ENCODE data around the gene ADGRG6. TPM values are rescaled to one million over a fixed set of nuclear protein-coding genes. Genes with fewer than 3 reads are reported as not detected.

The ADGRG6 gene
- total and polyA plus RNA-seq, 2 of the 8 experiments (the other 6 are each of a cell fraction or from before 2014, with no cell fraction given): 1.1 to 6.2 TPM

GRCh38 chr6:142404751-142405150 is 102.9 kb downstream of the ADGRG6 start:
- no peak overlapping the region for H2AFZ ChIP-seq (ENCODE audit: low read length)
- H3K23me2 ChIP-seq (ENCODE audit: low read depth, low read length): no peaks in the 10 kb centered on the region
- no peak overlapping the region for H2BK20ac ChIP-seq (ENCODE audit: low read length)
- H3K23ac ChIP-seq (ENCODE audit: insufficient read length): no peak overlapping the region
- CTCF ChIA-PET (ENCODE audit: partially characterized antibody): interaction anchor here (1.3 kb wide), 1 partner anchor 18 kb away, joined by 7 read pairs; no protein-coding TSS in a partner anchor
- no peak overlapping the region for H4K8ac ChIP-seq (ENCODE audit: extremely low read depth, insufficient read depth, low read length)
- no peaks in the 10 kb centered on the region for H3K79me1 ChIP-seq (ENCODE audit: low read depth, low read length)
- no peak overlapping the region for H2BK12ac ChIP-seq (ENCODE audit: low read depth, low read length)
- no peak overlapping the region for H3K14ac ChIP-seq (ENCODE audit: insufficient read length)
- peaks cover 3 to 7% (median 5%) of the 10 kb centered on the region in 4 experiments; a peak in 4 of 7 replicates for H3K4me1 ChIP-seq (replicated peaks in 1 of 4; ENCODE audit: control insufficient read depth in 3 of 4, insufficient read depth in 4 of 4, low read length in 3 of 4)
- H2AK5ac ChIP-seq (ENCODE audit: low read depth, low read length): no peak overlapping the region
- H2BK5ac ChIP-seq (ENCODE audit: low read depth, low read length): no peak overlapping the region
- no peaks in the 10 kb centered on the region for H3K79me2 ChIP-seq (ENCODE audit: control insufficient read depth in 1 of 2, insufficient read depth in 2 of 2, low read length in 2 of 2)
- H4K20me1 ChIP-seq (replicated peaks in 1 of 2; ENCODE audit: control insufficient read depth in 1 of 2, insufficient read depth in 2 of 2, low read length in 2 of 2): no peaks in the 10 kb centered on the region
- H3K4me3 ChIP-seq (ENCODE audit: extremely low read depth in 1 of 4, insufficient read depth in 2 of 4, low read depth in 3 of 4, low read length in 4 of 4): no peak overlapping the region
- FAIRE-seq (no peak), DNase-seq (ENCODE audit: low read depth in 1 of 2, low spot score in 2 of 2) (no peak)
- H4K5ac ChIP-seq (ENCODE audit: insufficient read length, low read depth, low read length): no peak overlapping the region
- H4K91ac ChIP-seq (replicated peaks; ENCODE audit: insufficient read length, low read length): no peak overlapping the region
- WGBS, 2 experiments (ENCODE audit: extremely low coverage in 1 of 2, insufficient coverage in 1 of 2, insufficient read length in 1 of 2, insufficient replicate concordance in 2 of 2, low coverage in 1 of 2, low lambda C conversion rate in 2 of 2, missing lambda C conversion rate in 1 of 2): 98% methylated on average over 3 of the region's 3 CpGs; no CpG with 5 or more reads in 1 of the 2 experiments
- no peak overlapping the region for H2BK120ac ChIP-seq (replicated peaks; ENCODE audit: low read depth, low read length)
- H3K4me2 ChIP-seq (ENCODE audit: insufficient read depth in 1 of 2, low read depth in 2 of 2, low read length in 2 of 2): no peak overlapping the region
- no peak overlapping the region for H3K56ac ChIP-seq (replicated peaks; ENCODE audit: insufficient read length, low read depth, low read length)
- no peak overlapping the region for H3K4ac ChIP-seq (replicated peaks; ENCODE audit: insufficient read length, low read depth, low read length)
- no peak overlapping the region for H3K18ac ChIP-seq (ENCODE audit: extremely low read depth, low read length)
- POLR2A ChIA-PET (ENCODE audit: partially characterized antibody): no interaction called here
- no peaks in the 10 kb centered on the region for H3K27me3 ChIP-seq (replicated peaks in 1 of 4; ENCODE audit: control insufficient read depth in 3 of 4, extremely low read depth in 1 of 4, insufficient read depth in 3 of 4, low read length in 3 of 4)
- H3K36me3 ChIP-seq (ENCODE audit: control insufficient read depth in 2 of 4, insufficient read depth in 4 of 4, low read length in 3 of 4): no peaks in the 10 kb centered on the region
- no peak overlapping the region for H3K9ac ChIP-seq (replicated peaks in 1 of 4; ENCODE audit: extremely low read depth in 1 of 4, low read depth in 3 of 4, low read length in 3 of 4)
- H2BK15ac ChIP-seq (ENCODE audit: low read length): no peak overlapping the region
- H3K27ac ChIP-seq (ENCODE audit: low read depth, low read length): no peak overlapping the region
- no peaks in the 10 kb centered on the region for H3K9me3 ChIP-seq (ENCODE audit: insufficient read depth in 2 of 2, low read depth in 1 of 2, low read length in 1 of 2)
- TF ChIP-seq CTCF (IDR thresholded peaks at IDR 0.05; ENCODE audit: control extremely low read depth in 1 of 3, insufficient read depth in 1 of 3, low read depth in 1 of 3, low read length in 3 of 3) (no peak), RNF2 (IDR thresholded peaks at IDR 0.05; ENCODE audit: borderline replicate concordance, low read depth, low read length, missing control alignments, poor library complexity, severe bottlenecking) (no peak), RXRA (IDR thresholded peaks at IDR 0.05; ENCODE audit: insufficient read depth, low read depth, low read length) (no peak), TCF12 (IDR thresholded peaks at IDR 0.05; ENCODE audit: low read depth, low read length) (no peak), POU5F1 (IDR thresholded peaks at IDR 0.05; ENCODE audit: low read depth, low read length) (no peak), JUND (IDR thresholded peaks at IDR 0.05; ENCODE audit: low read length) (no peak), SP1 (IDR thresholded peaks at IDR 0.05; ENCODE audit: low read depth, low read length) (no peak), MAX (IDR thresholded peaks at IDR 0.05) (no peak), CREB1 (IDR thresholded peaks at IDR 0.05) (no peak), SIRT6 (IDR thresholded peaks at IDR 0.05; ENCODE audit: low read length) (no peak)

Data from H1 (cell line).